HG02885 (cell line): ENCODE data around the gene ERG.

ENCODE experiments used
- ATAC-seq: cut with Tn5 transposase; IDR thresholded peaks from one replicate; pipeline ENCODE4 v1.9.1; 2021; ENCODE audit warnings: mild to moderate bottlenecking; ENCODE audit not compliant: unreplicated experiment, poor library complexity

ERG gene

GRCh38 chr21:38503583-38503982, 5.3 kb upstream of the ERG start:
- no peak for ATAC-seq

GRCh38 chr21:38500073-38500472, 1.8 kb upstream of the ERG start:
- ATAC-seq = no peak

- no peak for ATAC-seq
Observed at GRCh38 chr21:38499296-38499695, 1.0 kb upstream of the ERG start.

GRCh38 chr21:38496224-38496623, 2.1 kb downstream of the ERG start:
- ATAC-seq = no peak

- ATAC-seq = no peak
Observed at GRCh38 chr21:38495696-38496095, 2.6 kb downstream of the ERG start.

GRCh38 chr21:38495242-38495641, 3.0 kb downstream of the ERG start:
- ATAC-seq = no peak

GRCh38 chr21:38494703-38495102, 3.6 kb downstream of the ERG start:
- ATAC-seq = no peak

GRCh38 chr21:38494251-38494642, 4.0 kb downstream of the ERG start:
- no peak for ATAC-seq

- ATAC-seq = no peak
Observed at GRCh38 chr21:38493549-38494250, 4.6 kb downstream of the ERG start.

- no peak for ATAC-seq
Observed at GRCh38 chr21:38492007-38492406, 6.3 kb downstream of the ERG start.

- ATAC-seq = no peak
Observed at GRCh38 chr21:38491536-38491935, 6.7 kb downstream of the ERG start.

GRCh38 chr21:38490411-38491020, 7.8 kb downstream of the ERG start:
- ATAC-seq = no peak

GRCh38 chr21:38489729-38490128, 8.5 kb downstream of the ERG start:
- ATAC-seq = no peak

GRCh38 chr21:38489271-38489652, 9.0 kb downstream of the ERG start:
- ATAC-seq = no peak

GRCh38 chr21:38488640-38489270, 9.5 kb downstream of the ERG start:
- ATAC-seq = no peak

GRCh38 chr21:38487901-38488639, 10.2 kb downstream of the ERG start:
- no peak for ATAC-seq

GRCh38 chr21:38486706-38487105, 11.6 kb downstream of the ERG start:
- no peak for ATAC-seq

- ATAC-seq = no peak
Observed at GRCh38 chr21:38486221-38486620, 12.1 kb downstream of the ERG start.

GRCh38 chr21:38479641-38480525, 18.4 kb downstream of the ERG start:
- no peak for ATAC-seq

- no peak for ATAC-seq
Observed at GRCh38 chr21:38478782-38479181, 19.5 kb downstream of the ERG start.
